ENCODE data around the gene ADAMTS12.

- no peak for TF ChIP-seq POLR2A (IDR thresholded peaks at IDR 0.05)
- TF ChIP-seq CTCF (IDR thresholded peaks at IDR 0.05) = no peak
Measured at GRCh38 chr5:33753704-33754103, 138.1 kb downstream of the ADAMTS12 start.
